Spleen (tissue), 7 donors: ENCODE results near the gene TSPAN14.

Source experiments
- POLR2A ChIP-seq, 3 donors: fragments of 450-650 bp; IDR thresholded peaks; one replicate each; pipeline ENCODE4 v1.5.1; 2017; ENCODE audit warnings: antibody characterized with exemption in 3 of 3, mild to moderate bottlenecking in 1 of 3
- POLR2AphosphoS5 ChIP-seq, 3 donors: sonication (generic); formaldehyde crosslinking; IDR thresholded peaks; one replicate each; pipeline ENCODE4 v1.5.1; 2017; ENCODE audit warnings: antibody characterized with exemption in 3 of 3
- TF ChIP-seq, protein P1 (sequence below), 11 experiments: fragments of 200-600 bp in 7 of 11; fragments of 450-650 bp in 4 of 11; sonication (generic) in 4 of 11; IDR thresholded peaks in 8 of 11; conservative IDR thresholded peaks in 3 of 11; 1 replicate in 7 of 11; 2 replicates in 4 of 11; pipeline versions ENCODE4 v1.4.0 to v1.8.0; 2016 to 2021; ENCODE audit warnings: antibody characterized with exemption in 11 of 11, inconsistent platforms in 4 of 11, mild to moderate bottlenecking in 1 of 11
- donor health status: DM: no; HTN: no; CAD: no; lungs with moderate emphysema.
- donor health status: DM: no; HTN: no; CAD: no.
- donor health status: DM: no; HTN: no; CAD: no.

DNA sequence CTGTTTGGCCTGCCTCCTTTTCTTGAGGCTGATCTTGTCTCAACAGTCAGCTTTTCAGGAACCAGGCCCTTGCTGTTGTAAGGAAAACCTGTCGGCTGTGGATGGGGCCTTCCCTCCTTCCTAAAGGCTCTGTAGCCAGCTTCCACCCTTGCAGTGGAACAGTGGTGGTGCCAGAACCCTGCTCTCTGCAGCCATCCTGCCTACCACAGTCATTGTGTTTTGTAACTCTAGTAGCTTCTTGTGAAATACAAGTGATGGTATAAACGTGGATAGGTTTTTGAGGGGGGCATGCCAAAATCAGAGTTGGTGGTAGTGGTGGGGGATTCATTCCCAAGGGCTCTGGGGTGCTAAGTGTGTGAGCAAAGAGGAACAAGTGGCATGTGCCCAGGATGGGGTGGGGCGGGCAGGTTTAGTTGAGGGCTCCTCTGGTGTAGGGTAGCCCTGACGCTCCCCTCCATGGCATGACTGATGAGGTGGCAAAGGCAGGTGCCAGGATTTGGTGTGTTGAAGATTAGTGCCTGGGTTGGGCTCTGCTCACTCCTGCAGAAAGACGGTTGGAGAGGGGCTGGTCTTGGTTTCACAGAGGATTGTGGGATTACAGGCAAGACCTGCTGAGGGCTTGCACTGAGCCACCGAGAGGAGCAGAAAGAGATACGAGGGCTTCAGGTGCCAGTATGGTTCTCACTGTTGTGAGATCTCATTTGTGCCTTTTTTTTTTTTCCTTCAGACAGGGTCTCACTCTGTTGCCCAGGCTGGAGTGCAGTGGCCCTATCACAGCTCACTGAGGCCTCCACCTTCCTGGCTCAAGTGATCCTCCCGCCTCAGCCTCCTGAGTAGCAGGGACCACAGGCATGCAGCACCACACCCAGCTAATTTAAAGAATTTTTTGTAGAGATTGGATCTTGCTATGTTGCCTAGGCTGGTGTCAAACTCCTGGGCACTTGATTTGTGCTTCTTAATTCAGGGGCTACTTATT lies 7.4 kb downstream of the TSPAN14 start:
- no peak for TF ChIP-seq POLR2AphosphoS5 (IDR thresholded peaks at IDR 0.05)
- TF ChIP-seq, protein P1, sequence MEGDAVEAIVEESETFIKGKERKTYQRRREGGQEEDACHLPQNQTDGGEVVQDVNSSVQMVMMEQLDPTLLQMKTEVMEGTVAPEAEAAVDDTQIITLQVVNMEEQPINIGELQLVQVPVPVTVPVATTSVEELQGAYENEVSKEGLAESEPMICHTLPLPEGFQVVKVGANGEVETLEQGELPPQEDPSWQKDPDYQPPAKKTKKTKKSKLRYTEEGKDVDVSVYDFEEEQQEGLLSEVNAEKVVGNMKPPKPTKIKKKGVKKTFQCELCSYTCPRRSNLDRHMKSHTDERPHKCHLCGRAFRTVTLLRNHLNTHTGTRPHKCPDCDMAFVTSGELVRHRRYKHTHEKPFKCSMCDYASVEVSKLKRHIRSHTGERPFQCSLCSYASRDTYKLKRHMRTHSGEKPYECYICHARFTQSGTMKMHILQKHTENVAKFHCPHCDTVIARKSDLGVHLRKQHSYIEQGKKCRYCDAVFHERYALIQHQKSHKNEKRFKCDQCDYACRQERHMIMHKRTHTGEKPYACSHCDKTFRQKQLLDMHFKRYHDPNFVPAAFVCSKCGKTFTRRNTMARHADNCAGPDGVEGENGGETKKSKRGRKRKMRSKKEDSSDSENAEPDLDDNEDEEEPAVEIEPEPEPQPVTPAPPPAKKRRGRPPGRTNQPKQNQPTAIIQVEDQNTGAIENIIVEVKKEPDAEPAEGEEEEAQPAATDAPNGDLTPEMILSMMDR (IDR thresholded peaks at IDR 0.05 in 8 of 11, conservative IDR thresholded peaks at IDR 0.05 in 3 of 11): no peak
- no peak for TF ChIP-seq POLR2A (IDR thresholded peaks at IDR 0.05)
